Neural cell (in vitro differentiated cells): ENCODE measurements around the gene GLT8D2. TPM values are rescaled to one million over a fixed set of nuclear protein-coding genes. Genes with fewer than 3 reads are reported as not detected.

Experiments used
- H2AFZ ChIP-seq: fragments of 200-600, 300-800 bp; sonication (generic), shearing (Covaris generic); 2 replicates; pipeline ENCODE4 v1.6.0; 2014; ENCODE audit warnings: low read depth, mild to moderate bottlenecking, antibody characterized with exemption, low read length, moderate library complexity
- H3F3A ChIP-seq: fragments of 200-600 bp; shearing (Covaris generic); 2 replicates; pipeline ENCODE4 v1.6.1; 2016; ENCODE audit warnings: mild to moderate bottlenecking, moderate library complexity, mixed read lengths, antibody characterized with exemption, low read length; ENCODE audit not compliant: insufficient read depth, poor library complexity, severe bottlenecking
- H3K27ac ChIP-seq: fragments of 200-600, 300-800 bp; sonication (generic), shearing (Covaris generic); 2 replicates; pipeline ENCODE4 v1.5.1; 2014; ENCODE audit warnings: mild to moderate bottlenecking, low read length, moderate library complexity
- H3K27me3 ChIP-seq: fragments of 300-800, 200-600 bp; sonication (generic), shearing (Covaris generic); 2 replicates; pipeline ENCODE4 v1.6.0; 2014; ENCODE audit warnings: mild to moderate bottlenecking, low read depth, low read length, moderate library complexity; ENCODE audit not compliant: insufficient read depth
- H3K36me3 ChIP-seq: fragments of 300-800, 200-600 bp; sonication (generic), shearing (Covaris generic); 2 replicates; pipeline ENCODE4 v1.5.1; 2014; ENCODE audit warnings: mild to moderate bottlenecking, antibody characterized with exemption, low read length, moderate library complexity; ENCODE audit not compliant: insufficient read depth
- H3K4me2 ChIP-seq: fragments of 300-800, 200-600 bp; sonication (generic), shearing (Covaris generic); 2 replicates; pipeline ENCODE4 v1.6.0; 2014; ENCODE audit warnings: mild to moderate bottlenecking, low read length
- H3K4me3 ChIP-seq: fragments of 300-800, 200-600 bp; sonication (generic), shearing (Covaris generic); 2 replicates; pipeline ENCODE4 v1.5.1; 2014; ENCODE audit warnings: mild to moderate bottlenecking, low read length, moderate library complexity
- H3K79me2 ChIP-seq: fragments of 200-600 bp; shearing (Covaris generic); replicated peaks from 2 replicates; pipeline ENCODE4 v1.6.0; 2014; ENCODE audit warnings: mild to moderate bottlenecking, low read length, moderate library complexity; ENCODE audit not compliant: insufficient read depth
- H3K9ac ChIP-seq: fragments of 300-800, 200-600 bp; sonication (generic), shearing (Covaris generic); 2 replicates; pipeline ENCODE4 v1.6.1; 2016; ENCODE audit warnings: mild to moderate bottlenecking, low read length, mixed read lengths
- H3K9me2 ChIP-seq: fragments of 200-600 bp; shearing (Covaris generic); 2 replicates; pipeline ENCODE4 v1.6.1; 2016; ENCODE audit warnings: mild to moderate bottlenecking, low read length, mixed read lengths; ENCODE audit not compliant: insufficient read depth
- H3K9me3 ChIP-seq: fragments of 200-600, 300-800 bp; sonication (generic), shearing (Covaris generic); 2 replicates; pipeline ENCODE4 v1.6.1; 2016; ENCODE audit warnings: mild to moderate bottlenecking, mixed run types, low read length, moderate library complexity, mixed read lengths
- H4K20me1 ChIP-seq: fragments of 200-600 bp; shearing (Covaris generic); 2 replicates; pipeline ENCODE4 v1.6.1; 2016; ENCODE audit warnings: mild to moderate bottlenecking, mixed run types; ENCODE audit not compliant: insufficient read depth
- EP300 ChIP-seq: fragments of 450-650 bp; conservative IDR thresholded peaks from 2 replicates; pipeline ENCODE4 v1.6.1; 2014; ENCODE audit warnings: antibody characterized with exemption, mild to moderate bottlenecking, moderate library complexity; ENCODE audit not compliant: poor library complexity, severe bottlenecking
- EZH2 ChIP-seq: fragments of 200-600, 300-800 bp; shearing (Covaris generic), sonication (generic); IDR thresholded peaks from 2 replicates; pipeline ENCODE4 v1.6.1; 2014; ENCODE audit warnings: antibody characterized with exemption, low read length, borderline replicate concordance, mild to moderate bottlenecking; ENCODE audit not compliant: insufficient read depth, poor library complexity, severe bottlenecking
- MXI1 ChIP-seq: fragments of 450-650 bp; conservative IDR thresholded peaks from 2 replicates; pipeline ENCODE4 v1.6.1; 2014; ENCODE audit warnings: antibody characterized with exemption, mild to moderate bottlenecking; ENCODE audit not compliant: poor library complexity, severe bottlenecking
- POLR2AphosphoS5 ChIP-seq: IDR thresholded peaks from 2 replicates; pipeline ENCODE4 v1.6.1; 2012
- RAD21 ChIP-seq: fragments of 450-650 bp; conservative IDR thresholded peaks from 2 replicates; pipeline ENCODE4 v1.6.1; 2014; ENCODE audit warnings: antibody characterized with exemption, mild to moderate bottlenecking, moderate library complexity
- SMC3 ChIP-seq: fragments of 450-650 bp; conservative IDR thresholded peaks from 2 replicates; pipeline ENCODE4 v1.6.1; 2014; ENCODE audit warnings: antibody characterized with exemption, mild to moderate bottlenecking, moderate library complexity; ENCODE audit not compliant: poor library complexity
- TAF1 ChIP-seq: IDR thresholded peaks from 2 replicates; pipeline ENCODE4 v1.6.1; 2012; ENCODE audit warnings: low read depth
- polyA plus RNA-seq: library from polyadenylated mRNA; depleted of rRNA; stranded (reverse); fragments of >200 nt; gene quantifications from 2 replicates; pipeline ENCODE4 v1.2.3, GENCODE V29; 2014
- TF ChIP-seq, protein P1 (sequence below): fragments of 450-650 bp; IDR thresholded peaks from 2 replicates; pipeline ENCODE4 v1.5.1; 2014; ENCODE audit warnings: antibody characterized with exemption, mild to moderate bottlenecking, moderate library complexity; ENCODE audit not compliant: poor library complexity, severe bottlenecking
- TF ChIP-seq, protein P2 (sequence below): IDR thresholded peaks from 2 replicates; pipeline ENCODE4 v1.6.1; 2012; ENCODE audit warnings: borderline replicate concordance

GLT8D2 gene
- polyA plus RNA-seq, 1 donor from 2014 or later, result 8.3 TPM

DNA sequence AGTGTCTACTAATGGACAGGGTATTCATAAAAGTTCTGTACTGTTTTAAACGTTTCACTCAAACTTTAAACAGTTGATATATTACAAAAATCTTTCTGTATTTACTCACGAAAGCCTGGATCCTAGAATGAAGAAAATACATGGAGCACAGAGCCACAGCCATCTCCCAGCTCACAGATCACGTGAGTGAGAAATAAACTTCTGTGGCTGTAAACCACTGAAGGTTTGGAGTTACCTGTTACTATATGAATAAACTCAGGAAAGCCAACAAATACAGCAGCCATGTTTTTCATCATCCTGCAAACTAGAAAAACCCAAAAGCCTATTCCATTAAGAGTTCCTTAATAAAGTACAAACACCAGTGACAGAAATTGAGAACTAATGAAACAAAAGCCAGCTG is 85.2 kb downstream of the GLT8D2 start:
- Histone ChIP-seq H3F3A (no peaks in the 10 kb centered on the region), H3K36me3 (no peaks in the 10 kb centered on the region), H4K20me1 (no peaks in the 10 kb centered on the region), H3K9me2 (no peaks in the 10 kb centered on the region), H2AFZ (peak overlapping the region; percentile 93), H3K9ac (peak overlapping the region; percentile 96), H3K27ac (peak overlapping the region; percentile 94), H3K9me3 (no peaks in the 10 kb centered on the region), H3K79me2 (peaks cover 50% of the 10 kb centered on the region), H3K4me3 (peak overlapping the region; percentile 70), H3K27me3 (no peaks in the 10 kb centered on the region), H3K4me2 (peak overlapping the region; percentile 97)
- no peak for TF ChIP-seq EZH2
- TF ChIP-seq EP300, result no peak
- TF ChIP-seq, protein P1, sequence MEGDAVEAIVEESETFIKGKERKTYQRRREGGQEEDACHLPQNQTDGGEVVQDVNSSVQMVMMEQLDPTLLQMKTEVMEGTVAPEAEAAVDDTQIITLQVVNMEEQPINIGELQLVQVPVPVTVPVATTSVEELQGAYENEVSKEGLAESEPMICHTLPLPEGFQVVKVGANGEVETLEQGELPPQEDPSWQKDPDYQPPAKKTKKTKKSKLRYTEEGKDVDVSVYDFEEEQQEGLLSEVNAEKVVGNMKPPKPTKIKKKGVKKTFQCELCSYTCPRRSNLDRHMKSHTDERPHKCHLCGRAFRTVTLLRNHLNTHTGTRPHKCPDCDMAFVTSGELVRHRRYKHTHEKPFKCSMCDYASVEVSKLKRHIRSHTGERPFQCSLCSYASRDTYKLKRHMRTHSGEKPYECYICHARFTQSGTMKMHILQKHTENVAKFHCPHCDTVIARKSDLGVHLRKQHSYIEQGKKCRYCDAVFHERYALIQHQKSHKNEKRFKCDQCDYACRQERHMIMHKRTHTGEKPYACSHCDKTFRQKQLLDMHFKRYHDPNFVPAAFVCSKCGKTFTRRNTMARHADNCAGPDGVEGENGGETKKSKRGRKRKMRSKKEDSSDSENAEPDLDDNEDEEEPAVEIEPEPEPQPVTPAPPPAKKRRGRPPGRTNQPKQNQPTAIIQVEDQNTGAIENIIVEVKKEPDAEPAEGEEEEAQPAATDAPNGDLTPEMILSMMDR, result no peak
- TF ChIP-seq MXI1, result no peak

DNA sequence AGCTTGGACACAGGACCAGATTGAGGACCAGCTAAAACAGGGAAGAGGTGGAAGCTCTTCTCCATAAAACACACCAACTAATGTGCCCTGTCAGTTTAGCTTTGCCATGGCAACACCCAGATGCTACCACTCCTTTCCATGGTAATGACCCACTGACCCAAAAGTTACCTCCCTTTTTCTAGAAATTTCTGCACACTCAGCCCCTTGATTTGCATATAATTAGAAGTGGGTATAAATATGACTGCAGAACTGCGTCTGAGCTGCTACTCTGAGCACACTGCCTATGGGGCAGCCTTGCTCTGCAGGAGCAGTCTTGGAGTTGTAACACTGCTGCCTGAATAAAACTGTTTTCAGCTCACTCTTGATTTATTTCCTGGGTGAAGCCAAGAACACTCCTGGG is 87.5 kb downstream of the GLT8D2 start:
- Histone ChIP-seq H3K27ac (no peak overlapping the region), H3F3A (no peaks in the 10 kb centered on the region), H2AFZ (no peak overlapping the region), H3K4me2 (no peak overlapping the region), H4K20me1 (no peaks in the 10 kb centered on the region), H3K4me3 (no peak overlapping the region), H3K79me2 (peaks cover 27% of the 10 kb centered on the region), H3K36me3 (no peaks in the 10 kb centered on the region), H3K9me2 (no peaks in the 10 kb centered on the region), H3K9me3 (no peaks in the 10 kb centered on the region), H3K9ac (no peak overlapping the region), H3K27me3 (no peaks in the 10 kb centered on the region)
- TF ChIP-seq EZH2 (no peak), TAF1 (no peak), POLR2AphosphoS5 (no peak), EP300 (no peak), RAD21 (no peak), SMC3 (no peak), MXI1 (no peak)
- TF ChIP-seq, protein P2, sequence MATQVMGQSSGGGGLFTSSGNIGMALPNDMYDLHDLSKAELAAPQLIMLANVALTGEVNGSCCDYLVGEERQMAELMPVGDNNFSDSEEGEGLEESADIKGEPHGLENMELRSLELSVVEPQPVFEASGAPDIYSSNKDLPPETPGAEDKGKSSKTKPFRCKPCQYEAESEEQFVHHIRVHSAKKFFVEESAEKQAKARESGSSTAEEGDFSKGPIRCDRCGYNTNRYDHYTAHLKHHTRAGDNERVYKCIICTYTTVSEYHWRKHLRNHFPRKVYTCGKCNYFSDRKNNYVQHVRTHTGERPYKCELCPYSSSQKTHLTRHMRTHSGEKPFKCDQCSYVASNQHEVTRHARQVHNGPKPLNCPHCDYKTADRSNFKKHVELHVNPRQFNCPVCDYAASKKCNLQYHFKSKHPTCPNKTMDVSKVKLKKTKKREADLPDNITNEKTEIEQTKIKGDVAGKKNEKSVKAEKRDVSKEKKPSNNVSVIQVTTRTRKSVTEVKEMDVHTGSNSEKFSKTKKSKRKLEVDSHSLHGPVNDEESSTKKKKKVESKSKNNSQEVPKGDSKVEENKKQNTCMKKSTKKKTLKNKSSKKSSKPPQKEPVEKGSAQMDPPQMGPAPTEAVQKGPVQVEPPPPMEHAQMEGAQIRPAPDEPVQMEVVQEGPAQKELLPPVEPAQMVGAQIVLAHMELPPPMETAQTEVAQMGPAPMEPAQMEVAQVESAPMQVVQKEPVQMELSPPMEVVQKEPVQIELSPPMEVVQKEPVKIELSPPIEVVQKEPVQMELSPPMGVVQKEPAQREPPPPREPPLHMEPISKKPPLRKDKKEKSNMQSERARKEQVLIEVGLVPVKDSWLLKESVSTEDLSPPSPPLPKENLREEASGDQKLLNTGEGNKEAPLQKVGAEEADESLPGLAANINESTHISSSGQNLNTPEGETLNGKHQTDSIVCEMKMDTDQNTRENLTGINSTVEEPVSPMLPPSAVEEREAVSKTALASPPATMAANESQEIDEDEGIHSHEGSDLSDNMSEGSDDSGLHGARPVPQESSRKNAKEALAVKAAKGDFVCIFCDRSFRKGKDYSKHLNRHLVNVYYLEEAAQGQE, result no peak
- TF ChIP-seq, protein P1, result no peak
